ENCODE results near the gene CNOT8. TPM values are rescaled to one million over a fixed set of nuclear protein-coding genes. Genes with fewer than 3 reads are reported as not detected.

The CNOT8 gene
- 10 to 100 TPM; 19.8 to 32.4 TPM for total RNA-seq

- 0% methylated on average over 46 to 60 of the region's 65 CpGs for WGBS, 2 donors
- ATAC-seq = peak; percentile 88
- Histone ChIP-seq H3K4me1 (peaks cover 40% of the 10 kb centered on the region), H3K27me3 (no peaks in the 10 kb centered on the region), H3K9me3 (no peaks in the 10 kb centered on the region), H3K4me3 (peak within 1 kb of the TSS; percentile 65 to 91), H3K36me3 (replicated peaks in 1 of 2; ENCODE audit: insufficient read depth in 1 of 2, low read depth in 2 of 2) (no peaks in the 10 kb centered on the region), H3K27ac (peak within 1 kb of the TSS; percentile 95 to 100 (median 99))
- peak in 1 of 7 experiments; percentile 17 for TF ChIP-seq CTCF (IDR thresholded peaks at IDR 0.05)
- peak; percentile 91 to 95 (median 93) for TF ChIP-seq POLR2A (IDR thresholded peaks at IDR 0.05)
- intact Hi-C loops (cut with DNase I) = no loop called here
- peak; percentile 98 to 99 (median 98) for DNase-seq
These were observed at the start of gene CNOT8 for GRCh38 chr5:154858297-154858971. CNOT8 (plus strand) TSS chr5:154858627; CDS start chr5:154863279, 4,652 bp downstream.

DNA sequence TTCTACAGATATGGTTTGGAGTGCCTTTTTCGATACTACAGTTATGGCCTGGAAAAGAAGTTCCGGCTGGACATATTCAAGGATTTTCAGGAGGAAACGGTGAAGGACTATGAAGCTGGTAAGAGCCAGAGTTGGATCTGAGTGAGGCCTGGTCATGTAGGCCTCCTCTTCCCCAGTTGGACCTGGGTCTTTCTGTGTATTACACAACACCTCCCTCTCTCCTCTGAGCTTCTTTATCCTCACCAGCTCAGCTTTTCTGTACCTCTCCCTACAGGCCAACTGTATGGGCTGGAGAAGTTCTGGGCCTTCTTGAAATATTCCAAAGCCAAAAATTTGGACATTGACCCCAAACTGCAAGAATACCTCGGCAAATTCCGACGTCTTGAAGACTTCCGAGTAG is 47.2 kb upstream of the CNOT8 start:
- no peak overlapping the region for H3K4me3 ChIP-seq
- H3K9me3 ChIP-seq = no peaks in the 10 kb centered on the region
- intact Hi-C loops (cut with DNase I) = loop anchor here (5.0 kb wide), 1 partner anchor 159 kb away; no protein-coding TSS in a partner anchor
- DNase-seq (no peak), ATAC-seq (no peak)
- H3K27me3 ChIP-seq = no peaks in the 10 kb centered on the region
- no peak overlapping the region for H3K27ac ChIP-seq
- TF ChIP-seq CTCF (IDR thresholded peaks at IDR 0.05) (no peak), POLR2A (IDR thresholded peaks at IDR 0.05) (no peak)
- 62 to 68% methylated on average over 7 of the region's 7 CpGs for WGBS, 2 donors
- H3K4me1 ChIP-seq = no peaks in the 10 kb centered on the region
- H3K36me3 ChIP-seq (replicated peaks in 1 of 2; ENCODE audit: insufficient read depth in 1 of 2, low read depth in 2 of 2) = peaks cover 17 to 64% of the 10 kb centered on the region in 2 donors

- intact Hi-C loops (cut with DNase I) = loop anchor here (5.0 kb wide), 1 partner anchor 160 kb away; no protein-coding TSS in a partner anchor
- no peaks in the 10 kb centered on the region for H3K4me1 ChIP-seq
- no peak overlapping the region for H3K4me3 ChIP-seq
- 19 to 29% methylated on average over 3 of the region's 3 CpGs for WGBS, 2 donors
- H3K36me3 ChIP-seq (replicated peaks in 1 of 2; ENCODE audit: insufficient read depth in 1 of 2, low read depth in 2 of 2) = peaks cover 17 to 62% of the 10 kb centered on the region in 2 donors
- H3K9me3 ChIP-seq = no peaks in the 10 kb centered on the region
- DNase-seq (peak; percentile 57 to 67 (median 63)), ATAC-seq (peak; percentile 90)
- TF ChIP-seq POLR2A (IDR thresholded peaks at IDR 0.05) (no peak), CTCF (IDR thresholded peaks at IDR 0.05) (peak; percentile 73 to 93 (median 85))
- no peaks in the 10 kb centered on the region for H3K27me3 ChIP-seq
- H3K27ac ChIP-seq = no peak overlapping the region
These were observed 46.6 kb upstream of the CNOT8 start for GRCh38 chr5:154811653-154812465.

- H3K4me3 ChIP-seq = no peak overlapping the region
- no peaks in the 10 kb centered on the region for H3K27me3 ChIP-seq
- H3K9me3 ChIP-seq = no peaks in the 10 kb centered on the region
- no peak overlapping the region for H3K27ac ChIP-seq
- peaks cover 11 to 57% of the 10 kb centered on the region in 2 donors for H3K36me3 ChIP-seq (replicated peaks in 1 of 2; ENCODE audit: insufficient read depth in 1 of 2, low read depth in 2 of 2)
- ATAC-seq = no peak
- 63 to 69% methylated on average over 4 of the region's 4 CpGs for WGBS, 2 donors
- no peak for TF ChIP-seq CTCF (IDR thresholded peaks at IDR 0.05)
- H3K4me1 ChIP-seq = no peaks in the 10 kb centered on the region
- intact Hi-C loops (cut with DNase I) = loop anchor here (5.0 kb wide), 1 partner anchor 161 kb away; no protein-coding TSS in a partner anchor
- no peak for DNase-seq
These were observed 45.3 kb upstream of the CNOT8 start for GRCh38 chr5:154813158-154813557.

All from body of pancreas (tissue), 4 donors.